ENCODE data around the gene DNAJC22.
A peak's percentile ranks its signal among the peaks of the same experiment; 100 is the strongest.

DNA sequence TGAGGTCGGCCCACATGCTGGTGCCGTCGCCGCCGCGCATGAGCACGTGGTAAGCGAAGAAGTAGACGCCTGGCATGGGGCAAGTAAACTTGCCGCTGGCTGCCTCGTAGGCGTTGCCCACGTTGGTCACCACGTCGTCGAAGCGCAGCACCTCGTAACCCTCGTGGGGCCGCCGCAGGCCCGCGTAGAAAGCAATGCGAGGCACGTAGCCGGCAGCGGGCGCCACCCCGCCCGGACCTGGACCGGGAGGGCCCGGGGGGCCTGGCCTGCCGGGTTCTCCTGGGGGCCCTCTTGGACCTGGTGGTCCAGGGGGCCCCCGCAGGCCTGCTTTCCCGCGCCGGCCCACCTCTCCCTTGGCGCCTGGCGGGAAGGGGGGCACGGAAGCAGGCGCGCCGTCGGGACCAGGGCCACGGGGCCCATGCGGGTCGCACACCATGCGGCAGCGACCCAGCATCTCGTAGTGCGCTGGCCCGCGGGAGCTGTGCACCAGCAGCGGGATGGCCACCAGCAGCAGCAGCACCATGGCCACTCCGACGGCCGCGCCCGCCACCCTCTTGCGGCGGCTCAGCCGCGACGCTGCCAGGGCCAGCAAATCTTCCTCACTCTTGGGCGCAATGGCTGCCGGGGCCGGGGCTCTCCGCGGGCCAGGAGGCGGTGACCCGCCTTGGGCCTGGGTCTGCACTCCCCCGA lies 10.6 kb upstream of the DNAJC22 start:
- TF ChIP-seq, protein P1, sequence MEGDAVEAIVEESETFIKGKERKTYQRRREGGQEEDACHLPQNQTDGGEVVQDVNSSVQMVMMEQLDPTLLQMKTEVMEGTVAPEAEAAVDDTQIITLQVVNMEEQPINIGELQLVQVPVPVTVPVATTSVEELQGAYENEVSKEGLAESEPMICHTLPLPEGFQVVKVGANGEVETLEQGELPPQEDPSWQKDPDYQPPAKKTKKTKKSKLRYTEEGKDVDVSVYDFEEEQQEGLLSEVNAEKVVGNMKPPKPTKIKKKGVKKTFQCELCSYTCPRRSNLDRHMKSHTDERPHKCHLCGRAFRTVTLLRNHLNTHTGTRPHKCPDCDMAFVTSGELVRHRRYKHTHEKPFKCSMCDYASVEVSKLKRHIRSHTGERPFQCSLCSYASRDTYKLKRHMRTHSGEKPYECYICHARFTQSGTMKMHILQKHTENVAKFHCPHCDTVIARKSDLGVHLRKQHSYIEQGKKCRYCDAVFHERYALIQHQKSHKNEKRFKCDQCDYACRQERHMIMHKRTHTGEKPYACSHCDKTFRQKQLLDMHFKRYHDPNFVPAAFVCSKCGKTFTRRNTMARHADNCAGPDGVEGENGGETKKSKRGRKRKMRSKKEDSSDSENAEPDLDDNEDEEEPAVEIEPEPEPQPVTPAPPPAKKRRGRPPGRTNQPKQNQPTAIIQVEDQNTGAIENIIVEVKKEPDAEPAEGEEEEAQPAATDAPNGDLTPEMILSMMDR (IDR thresholded peaks at IDR 0.05): no peak
- peak; percentile 66 for TF ChIP-seq EZH2 (IDR thresholded peaks at IDR 0.05; ENCODE audit: borderline replicate concordance, insufficient read depth, low read depth, low read length, poor library complexity, severe bottlenecking)

All from B cell (primary cell).